K562 (cell line): ENCODE data around the gene LIMS1. TPM values are rescaled to one million over a fixed set of nuclear protein-coding genes. Genes with fewer than 3 reads are reported as not detected.

Experiments used
- CBX1 ChIP-seq: sonication (generic); IDR thresholded peaks from 2 replicates; pipeline ENCODE4 v1.6.1; 2016; ENCODE audit warnings: antibody characterized with exemption, low read depth, mild to moderate bottlenecking
- CGGBP1 ChIP-seq: fragments of 250-450 bp; sonication (Bioruptor Pico); IDR thresholded peaks from 2 replicates; pipeline ENCODE4 v1.9.0; 2021; ENCODE audit warnings: mild to moderate bottlenecking
- COPS2 ChIP-seq: fragments of 450-650 bp; conservative IDR thresholded peaks from 2 replicates; pipeline ENCODE4 v1.6.1; 2016; ENCODE audit warnings: mild to moderate bottlenecking, moderate library complexity
- EP400 ChIP-seq: fragments of 450-650 bp; IDR thresholded peaks from 2 replicates; pipeline ENCODE4 v1.6.1; 2017; ENCODE audit warnings: antibody characterized with exemption, mild to moderate bottlenecking, moderate library complexity
- ERF ChIP-seq: fragments of 450-650 bp; formaldehyde crosslinking; IDR thresholded peaks from 2 replicates; pipeline ENCODE4 v1.4.0; 2020; ENCODE audit warnings: mild to moderate bottlenecking, mixed read lengths
- MYNN ChIP-seq, 2 experiments: sonication (generic); formaldehyde crosslinking in 1 of 2; IDR thresholded peaks; 2 replicates each; pipeline versions ENCODE4 v1.5.0 to v1.6.1; 2016 to 2020; ENCODE audit warnings: antibody characterized with exemption in 1 of 2, missing genetic modification reagents in 1 of 2
- PCBP1 ChIP-seq: fragments of 200-400 bp; formaldehyde crosslinking; IDR thresholded peaks from 2 replicates; pipeline ENCODE4 v1.6.1; 2018; ENCODE audit warnings: mild to moderate bottlenecking, low read depth, low read length; ENCODE audit not compliant: poor library complexity, severe bottlenecking
- POLR2G ChIP-seq: fragments of 200-400 bp; formaldehyde crosslinking; IDR thresholded peaks from 2 replicates; pipeline ENCODE4 v1.6.1; 2017; ENCODE audit warnings: low read depth, mild to moderate bottlenecking, antibody characterized with exemption, low read length, moderate library complexity
- PURB ChIP-seq: sonication (generic); formaldehyde crosslinking; IDR thresholded peaks from 2 replicates; pipeline ENCODE4 v1.9.0; 2021; ENCODE audit warnings: low read depth, mild to moderate bottlenecking, missing genetic modification reagents
- RNF219 ChIP-seq: fragments of 250-450 bp; sonication (Bioruptor Pico); IDR thresholded peaks from 2 replicates; pipeline ENCODE4 v1.5.0; 2022; ENCODE audit warnings: mild to moderate bottlenecking
- SUPT5H ChIP-seq: fragments of 450-650 bp; IDR thresholded peaks from 2 replicates; pipeline ENCODE4 v1.6.1; 2016
- TGIF2 ChIP-seq: sonication (generic); formaldehyde crosslinking; IDR thresholded peaks from 2 replicates; pipeline ENCODE4 v1.8.1; 2022; ENCODE audit warnings: mild to moderate bottlenecking, missing genetic modification reagents, moderate library complexity
- TRIM28 ChIP-seq: fragments of 450-650 bp; IDR thresholded peaks from 2 replicates; pipeline ENCODE4 v1.6.1; 2017
- ZBTB1 ChIP-seq: sonication (generic); formaldehyde crosslinking; IDR thresholded peaks from 2 replicates; pipeline ENCODE4 v1.8.1; 2023; ENCODE audit warnings: missing genetic modification reagents, low read depth, mild to moderate bottlenecking, borderline replicate concordance
- ZNF134 ChIP-seq: fragments of 250-450 bp; sonication (Bioruptor Pico); conservative IDR thresholded peaks from 2 replicates; pipeline ENCODE4 v1.4.0; 2020
- polyA plus RNA-seq, 8 experiments: library from polyadenylated mRNA; depleted of rRNA in 4 of 8; stranded (reverse) in 5 of 8; unstranded in 3 of 8; fragments of >200 nt; fragmentation: Nextera tagmentation in 2 of 8; fragmentation: Illumina TruSeq in 1 of 8; extraction: Ambion mirVana in 2 of 8; extraction: Trizol in 1 of 8; gene quantifications; 2 replicates each; pipeline versions ENCODE4 v1.2.1 to v1.2.3, GENCODE V29; 2011 to 2014; ENCODE audit warnings: inconsistent platforms in 1 of 8, missing spikeins in 1 of 8
- total RNA-seq, 7 experiments: library from RNA; depleted of rRNA in 6 of 7; stranded (reverse); fragments of >200 nt in 6 of 7; fragmentation: Illumina TruSeq in 2 of 7; extraction: Trizol in 2 of 7; gene quantifications; 2 replicates each; pipeline versions ENCODE4 v1.2.1 to v1.2.3, GENCODE V29; 2011 to 2021; ENCODE audit warnings: low replicate concordance in 1 of 7
- TF ChIP-seq, protein P1 (sequence below): fragments of 450-650 bp; formaldehyde crosslinking; IDR thresholded peaks from 2 replicates; pipeline ENCODE4 v1.4.0; 2022; ENCODE audit warnings: missing genetic modification characterization

Gene LIMS1
- total and polyA plus RNA-seq, 9 of the 15 experiments (the other 6 are each of a cell fraction or from before 2014, with no cell fraction given): 52.8 to 134 (median 81.0) TPM

DNA sequence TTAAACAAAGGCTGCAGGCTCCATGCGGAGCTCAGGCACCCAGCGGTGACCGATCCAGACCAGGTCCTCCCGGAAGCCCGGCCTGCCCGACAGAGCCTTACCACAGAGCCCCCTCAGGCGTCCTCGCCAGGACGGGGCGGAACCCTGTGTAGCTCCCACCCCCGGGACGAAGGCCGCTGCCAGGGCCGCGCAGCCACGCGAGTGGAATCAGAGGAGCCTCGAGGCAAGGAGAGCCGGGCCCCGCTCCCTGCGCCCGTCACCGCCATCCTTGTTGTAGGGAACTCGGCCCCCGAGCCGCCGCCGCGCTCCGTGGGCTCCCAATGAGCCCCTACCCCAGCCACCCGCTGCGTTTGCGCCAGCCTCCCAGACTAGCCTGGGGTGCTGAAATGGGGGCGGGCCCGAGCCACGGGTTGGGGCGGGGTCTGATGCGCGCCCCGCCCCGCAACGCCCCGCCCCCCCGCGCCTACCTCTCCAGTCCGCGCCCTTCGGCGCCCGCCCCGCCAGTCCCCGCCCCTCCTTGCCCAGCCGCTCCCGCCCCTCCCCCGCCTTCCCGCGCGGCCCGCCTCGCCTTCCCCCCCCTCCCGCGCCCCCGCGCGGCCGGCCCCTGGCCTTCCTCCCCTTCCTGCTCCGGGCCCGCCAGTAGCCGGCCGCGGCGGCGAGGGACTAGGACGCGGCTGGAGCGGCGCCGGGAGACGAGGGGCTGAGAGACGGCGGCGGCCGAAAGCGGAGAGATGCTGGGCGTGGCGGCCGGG, at the start of gene LIMS1 (continued):
- peak; percentile 94 for TF ChIP-seq SUPT5H
- TF ChIP-seq CBX1: peak; percentile 81; the same call in 1 of the 2 replicates
- TF ChIP-seq RNF219: no peak
- TF ChIP-seq POLR2G: peak; percentile 95
- TF ChIP-seq COPS2: no peak
- TF ChIP-seq CGGBP1: 0 out of 2 replicates have a peak, but pooled peaks have one; percentile 49
- TF ChIP-seq TGIF2 (CRISPR knock-in tag): peak; percentile 24; the same call in 1 of the 2 replicates
- peak; percentile 58; the same call in 1 of the 2 replicates for TF ChIP-seq ZBTB1 (CRISPR knock-in tag)
- TF ChIP-seq ERF (CRISPR knock-in tag): peak; percentile 86; the same call in 1 of the 2 replicates
- TF ChIP-seq EP400: peak; percentile 85
- peak; percentile 51; the same call in 1 of the 2 replicates for TF ChIP-seq TRIM28
- no peak for TF ChIP-seq ZNF134 (CRISPR knock-in tag)
- TF ChIP-seq MYNN (IDR thresholded peaks at IDR 0.05): 0 out of 2 replicates have a peak, but pooled peaks have one; percentile 18
- TF ChIP-seq MYNN (CRISPR knock-in tag; IDR thresholded peaks at IDR 0.05): no peak
- TF ChIP-seq, protein P1, sequence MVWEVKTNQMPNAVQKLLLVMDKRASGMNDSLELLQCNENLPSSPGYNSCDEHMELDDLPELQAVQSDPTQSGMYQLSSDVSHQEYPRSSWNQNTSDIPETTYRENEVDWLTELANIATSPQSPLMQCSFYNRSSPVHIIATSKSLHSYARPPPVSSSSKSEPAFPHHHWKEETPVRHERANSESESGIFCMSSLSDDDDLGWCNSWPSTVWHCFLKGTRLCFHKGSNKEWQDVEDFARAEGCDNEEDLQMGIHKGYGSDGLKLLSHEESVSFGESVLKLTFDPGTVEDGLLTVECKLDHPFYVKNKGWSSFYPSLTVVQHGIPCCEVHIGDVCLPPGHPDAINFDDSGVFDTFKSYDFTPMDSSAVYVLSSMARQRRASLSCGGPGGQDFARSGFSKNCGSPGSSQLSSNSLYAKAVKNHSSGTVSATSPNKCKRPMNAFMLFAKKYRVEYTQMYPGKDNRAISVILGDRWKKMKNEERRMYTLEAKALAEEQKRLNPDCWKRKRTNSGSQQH (CRISPR knock-in tag): no peak
- TF ChIP-seq PURB (CRISPR knock-in tag): no peak
- TF ChIP-seq PCBP1: no peak
